Calu3 (cell line): Measurements from ENCODE around the gene RAB11FIP2. TPM values are rescaled to one million over a fixed set of nuclear protein-coding genes. Genes with fewer than 3 reads are reported as not detected.

Source experiments
- BruUV-seq: library from RNA; stranded (reverse); fragments of 400-500 nt; replicated peaks from 2 replicates; lab custom pipeline; 2021; lab: Mats Ljungman, UMichigan
- CTCF ChIA-PET: fragments of 300-600 bp; sonication (Branson Sonifier 250); formaldehyde crosslinking; loops from one replicate; lab custom pipeline; 2022; ENCODE audit warnings: antibody characterized with exemption; lab: Charles Lee
- DNase-seq: peaks from one replicate; pipeline ENCODE4 v3.0.0; 2022
- H3K27ac Mint-ChIP-seq: one replicate; pipeline ENCODE4 v1.8.0; 2022; ENCODE audit warnings: mixed read lengths; ENCODE audit not compliant: unreplicated experiment
- H3K27me3 Mint-ChIP-seq: one replicate; pipeline ENCODE4 v1.8.0; 2022; ENCODE audit warnings: mixed read lengths; ENCODE audit not compliant: unreplicated experiment
- H3K36me3 Mint-ChIP-seq: one replicate; pipeline ENCODE4 v1.8.0; 2022; ENCODE audit warnings: mild to moderate bottlenecking, moderate library complexity, mixed read lengths; ENCODE audit not compliant: insufficient read depth, unreplicated experiment
- H3K4me1 Mint-ChIP-seq: one replicate; pipeline ENCODE4 v1.8.0; 2022; ENCODE audit warnings: mild to moderate bottlenecking, low read depth, mixed read lengths; ENCODE audit not compliant: unreplicated experiment
- H3K4me3 Mint-ChIP-seq: one replicate; pipeline ENCODE4 v1.8.0; 2022; ENCODE audit warnings: mild to moderate bottlenecking, low read depth, moderate library complexity, mixed read lengths; ENCODE audit not compliant: unreplicated experiment
- H3K9me3 Mint-ChIP-seq: one replicate; pipeline ENCODE4 v1.8.0; 2022; ENCODE audit warnings: low read depth, mixed read lengths; ENCODE audit not compliant: unreplicated experiment
- intact Hi-C: fragments of 100-400 bp; cut with micrococcal nuclease; formaldehyde crosslinking; loops from one replicate; pipeline ENCODE4 v1.10.0; 2022; ENCODE audit not compliant: unreplicated experiment
- total RNA-seq: library from RNA; stranded (reverse); gene quantifications from 2 replicates; pipeline ENCODE4 v1.2.3, GENCODE V29; 2022
- TF ChIP-seq, protein P1 (sequence below): fragments of 200-600 bp; IDR thresholded peaks from one replicate; pipeline ENCODE4 v1.8.0; 2022; ENCODE audit warnings: antibody characterized with exemption; ENCODE audit not compliant: unreplicated experiment

Gene RAB11FIP2
- total RNA-seq, 1 experiment from 2014 or later, result 11.0 TPM

DNA sequence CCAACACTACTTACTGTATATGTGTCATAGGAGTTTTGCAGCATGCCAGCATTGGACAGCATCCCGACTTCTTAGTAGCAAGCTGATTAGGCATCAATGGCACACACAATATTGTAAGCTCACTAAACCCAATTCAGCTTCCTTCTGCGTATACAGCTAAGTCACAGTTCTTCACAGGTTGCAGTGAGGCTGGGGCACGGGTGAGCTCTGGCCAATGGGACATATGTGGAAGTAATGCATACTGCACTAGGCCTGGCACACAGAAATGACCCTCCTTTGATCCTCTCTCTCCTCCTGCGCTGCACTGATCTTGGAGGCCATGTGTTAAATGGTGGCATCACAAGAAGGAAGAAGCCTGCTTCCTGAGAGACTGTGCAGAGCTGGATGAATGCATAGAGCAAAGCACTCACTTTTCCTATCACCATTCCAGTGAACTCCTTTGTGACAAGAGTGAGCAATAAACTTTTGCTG is 11.9 kb downstream of the RAB11FIP2 start:
- Mint-ChIP-seq H3K36me3 (no peaks in the 10 kb centered on the region), H3K4me1 (no peaks in the 10 kb centered on the region), H3K27me3 (no peaks in the 10 kb centered on the region), H3K9me3 (no peaks in the 10 kb centered on the region), H3K27ac (no peak overlapping the region), H3K4me3 (no peak overlapping the region)
- TF ChIP-seq, protein P1, sequence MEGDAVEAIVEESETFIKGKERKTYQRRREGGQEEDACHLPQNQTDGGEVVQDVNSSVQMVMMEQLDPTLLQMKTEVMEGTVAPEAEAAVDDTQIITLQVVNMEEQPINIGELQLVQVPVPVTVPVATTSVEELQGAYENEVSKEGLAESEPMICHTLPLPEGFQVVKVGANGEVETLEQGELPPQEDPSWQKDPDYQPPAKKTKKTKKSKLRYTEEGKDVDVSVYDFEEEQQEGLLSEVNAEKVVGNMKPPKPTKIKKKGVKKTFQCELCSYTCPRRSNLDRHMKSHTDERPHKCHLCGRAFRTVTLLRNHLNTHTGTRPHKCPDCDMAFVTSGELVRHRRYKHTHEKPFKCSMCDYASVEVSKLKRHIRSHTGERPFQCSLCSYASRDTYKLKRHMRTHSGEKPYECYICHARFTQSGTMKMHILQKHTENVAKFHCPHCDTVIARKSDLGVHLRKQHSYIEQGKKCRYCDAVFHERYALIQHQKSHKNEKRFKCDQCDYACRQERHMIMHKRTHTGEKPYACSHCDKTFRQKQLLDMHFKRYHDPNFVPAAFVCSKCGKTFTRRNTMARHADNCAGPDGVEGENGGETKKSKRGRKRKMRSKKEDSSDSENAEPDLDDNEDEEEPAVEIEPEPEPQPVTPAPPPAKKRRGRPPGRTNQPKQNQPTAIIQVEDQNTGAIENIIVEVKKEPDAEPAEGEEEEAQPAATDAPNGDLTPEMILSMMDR, result no peak
- BruUV-seq, result no TSS peak
- no peak for DNase-seq
- intact Hi-C loops, result no loop called here
- CTCF ChIA-PET, result interaction anchor here (0.6 kb wide), 1 partner anchor 119 kb away, joined by 7 read pairs; no protein-coding TSS in a partner anchor

DNA sequence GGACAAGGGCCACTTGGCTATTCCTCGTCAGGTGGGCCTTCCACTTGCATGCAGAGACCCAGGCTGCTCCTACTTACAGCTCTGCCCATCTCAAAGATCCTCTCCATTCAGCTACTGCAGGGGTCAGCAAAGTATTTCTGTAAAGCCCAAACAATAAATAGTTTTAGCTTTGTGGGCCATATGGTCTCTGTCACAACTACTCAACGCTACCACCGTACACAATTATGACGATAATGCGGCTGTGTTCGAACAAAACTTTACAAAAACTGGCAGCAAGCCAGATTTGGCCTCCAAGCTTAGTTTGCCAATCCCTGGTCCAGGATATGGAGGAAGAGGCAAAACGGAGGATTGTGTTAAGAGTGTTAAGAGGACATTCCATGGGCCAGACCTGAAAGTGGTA is 12.8 kb downstream of the RAB11FIP2 start:
- TF ChIP-seq, protein P1, result no peak
- no TSS peak for BruUV-seq
- no peaks in the 10 kb centered on the region for H3K4me1 Mint-ChIP-seq
- H3K4me3 Mint-ChIP-seq, result no peak overlapping the region
- DNase-seq, result no peak
- H3K27ac Mint-ChIP-seq, result no peak overlapping the region
- H3K9me3 Mint-ChIP-seq, result no peaks in the 10 kb centered on the region
- CTCF ChIA-PET, result no interaction called here
- no peaks in the 10 kb centered on the region for H3K27me3 Mint-ChIP-seq
- H3K36me3 Mint-ChIP-seq, result no peaks in the 10 kb centered on the region
- intact Hi-C loops, result no loop called here

DNA sequence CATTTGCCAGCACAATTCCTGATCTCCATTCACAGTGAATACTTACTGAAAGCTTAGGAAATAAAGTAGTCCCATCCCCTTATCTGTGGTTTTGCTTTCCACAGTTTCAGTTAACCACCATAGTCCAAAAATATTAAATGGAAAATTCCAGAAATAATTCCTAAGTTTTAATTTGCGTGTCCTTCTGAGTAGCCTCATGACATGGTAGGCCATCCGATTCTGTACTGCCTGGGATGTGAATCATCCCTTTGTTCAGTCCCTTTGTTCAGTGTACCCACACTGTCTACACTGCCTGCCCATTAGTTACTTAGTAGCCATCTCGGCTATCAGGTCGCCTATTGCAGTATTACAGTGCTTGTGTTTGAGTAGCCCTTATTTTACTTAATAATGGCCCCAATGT is 14.2 kb downstream of the RAB11FIP2 start:
- DNase-seq, result no peak
- Mint-ChIP-seq H3K4me1 (no peaks in the 10 kb centered on the region), H3K4me3 (no peak overlapping the region), H3K27me3 (no peaks in the 10 kb centered on the region), H3K27ac (no peak overlapping the region), H3K9me3 (no peaks in the 10 kb centered on the region), H3K36me3 (no peaks in the 10 kb centered on the region)
- TF ChIP-seq, protein P1, result no peak
- intact Hi-C loops, result no loop called here
- no TSS peak for BruUV-seq
- CTCF ChIA-PET, result no interaction called here

DNA sequence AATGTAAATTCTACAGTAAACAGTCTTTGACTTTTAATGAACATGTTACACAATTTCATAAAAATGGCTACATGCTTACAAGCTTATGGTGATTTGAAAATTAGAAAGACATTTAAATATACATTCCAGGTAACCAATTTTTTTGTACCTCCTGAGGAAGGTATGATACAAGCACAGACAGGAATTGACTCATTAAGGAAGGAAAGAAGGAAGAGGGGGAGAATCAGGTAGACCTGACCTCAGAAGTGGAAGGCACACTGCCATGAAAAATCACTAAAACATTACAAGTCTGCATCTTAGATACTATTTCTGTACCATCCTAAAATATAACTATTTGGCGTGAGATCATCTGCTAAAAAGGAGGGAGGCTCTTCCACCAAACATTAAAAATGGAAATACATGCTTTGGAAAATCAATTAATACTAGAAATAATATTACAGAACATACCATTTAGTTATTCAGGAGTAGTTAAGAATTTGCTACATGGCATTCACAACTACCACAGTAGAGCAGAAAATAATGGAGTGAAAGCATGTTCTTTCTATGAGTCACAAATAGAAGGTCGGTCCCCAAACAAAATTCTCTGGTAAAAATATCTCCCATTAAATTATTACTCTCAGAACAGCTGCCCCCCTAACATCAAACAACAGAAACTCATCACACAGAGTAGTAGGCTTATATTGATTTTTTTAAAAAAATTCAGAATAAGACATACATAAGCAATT is 15.2 kb downstream of the RAB11FIP2 start:
- Mint-ChIP-seq H3K9me3 (no peaks in the 10 kb centered on the region), H3K27me3 (no peaks in the 10 kb centered on the region), H3K36me3 (no peaks in the 10 kb centered on the region), H3K27ac (no peak overlapping the region), H3K4me1 (no peaks in the 10 kb centered on the region), H3K4me3 (no peak overlapping the region)
- intact Hi-C loops, result no loop called here
- BruUV-seq, result no TSS peak
- CTCF ChIA-PET, result no interaction called here
- no peak for DNase-seq
- TF ChIP-seq, protein P1, result no peak
